Urothelium cell line (cell line): ENCODE measurements around the gene ADORA2A.
"Not testable (repeated sequence)": the region's sequence is repeated elsewhere in the genome, so short reads cannot be mapped to it uniquely, and the experiment has no call there.

ENCODE experiments used
- DNase-seq: peaks from one replicate; pipeline ENCODE4 v3.0.0; 2011; ENCODE audit warnings: low spot score, mixed read lengths
- FAIRE-seq: peaks from 2 replicates; lab custom pipeline; 2011; peaks lifted over from hg19 to GRCh38; lab: Jason Lieb, UNC

ADORA2A gene

GRCh38 chr22:24482575-24482974 lies 55.2 kb downstream of the ADORA2A start:
- no peak for FAIRE-seq
- DNase-seq: peak; percentile 67

GRCh38 chr22:24482998-24483397 lies 55.6 kb downstream of the ADORA2A start:
- DNase-seq: no peak
- peak; percentile 63 for FAIRE-seq

- FAIRE-seq (no peak), DNase-seq (peak; percentile 31)
Observed at GRCh38 chr22:24483976-24484545, 56.7 kb downstream of the ADORA2A start.

GRCh38 chr22:24485170-24485569 lies 57.8 kb downstream of the ADORA2A start:
- FAIRE-seq (peak; percentile 44), DNase-seq (no peak)

GRCh38 chr22:24485608-24486007 lies 58.2 kb downstream of the ADORA2A start:
- DNase-seq: no peak
- no peak for FAIRE-seq

- DNase-seq: peak; percentile 72
Observed at GRCh38 chr22:24486501-24486921, 59.1 kb downstream of the ADORA2A start.

GRCh38 chr22:24489011-24489410 lies 61.6 kb downstream of the ADORA2A start:
- no peak for DNase-seq
- no peak for FAIRE-seq

More at GRCh38 chr22:24486501-24486921, 59.1 kb downstream of the ADORA2A start:
- FAIRE-seq: peak; percentile 96

GRCh38 chr22:24489434-24489833 lies 62.0 kb downstream of the ADORA2A start:
- FAIRE-seq, DNase-seq: not testable (repeated sequence)
